GM04503 (cell line): ENCODE data around the gene NUP153.
"Not testable (repeated sequence)": the region's sequence is repeated elsewhere in the genome, so short reads cannot be mapped to it uniquely, and the experiment has no call there.

Source experiments
- DNase-seq: peaks from one replicate; pipeline ENCODE4 v3.0.0-alpha.2; 2012; ENCODE audit warnings: low read depth

NUP153 gene

DNA sequence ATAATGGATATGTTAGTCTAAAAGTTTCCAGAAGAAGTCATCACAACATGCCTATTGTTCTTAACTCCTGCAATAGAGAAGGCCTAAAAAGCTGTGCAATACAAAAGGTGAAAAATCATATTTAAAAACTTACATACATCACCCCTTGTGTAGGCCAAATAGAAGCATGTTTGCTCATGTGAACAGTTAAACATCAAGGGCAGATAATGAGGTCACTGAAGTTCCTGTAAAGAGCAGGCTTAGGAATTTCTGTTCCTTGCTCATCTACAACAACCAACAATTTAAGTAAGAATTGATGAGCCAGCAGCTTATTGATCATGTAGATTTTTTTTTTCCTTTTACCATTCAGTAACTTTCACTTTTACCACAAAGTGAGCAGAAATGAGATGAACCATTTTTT, 7.5 kb upstream of the NUP153 start:
- no peak for DNase-seq

DNA sequence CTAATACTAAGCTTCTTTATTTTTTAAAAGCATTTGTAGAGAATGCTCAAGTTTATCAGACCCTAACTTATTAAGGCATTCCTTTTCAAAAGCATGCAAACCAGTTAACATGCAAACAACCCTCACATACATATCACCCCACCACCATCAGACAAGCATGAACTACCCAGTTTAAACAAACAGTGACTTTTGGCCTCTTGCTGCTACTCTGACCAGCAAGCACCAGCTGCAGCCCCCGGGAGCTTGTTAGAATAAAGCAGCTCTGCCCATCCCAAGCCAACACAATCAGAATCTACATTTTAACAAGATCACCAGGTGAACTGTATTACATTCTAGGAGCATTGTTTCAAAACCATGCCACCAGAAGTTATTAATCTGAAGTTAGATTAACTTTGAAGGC, 5.9 kb upstream of the NUP153 start:
- no peak for DNase-seq

DNA sequence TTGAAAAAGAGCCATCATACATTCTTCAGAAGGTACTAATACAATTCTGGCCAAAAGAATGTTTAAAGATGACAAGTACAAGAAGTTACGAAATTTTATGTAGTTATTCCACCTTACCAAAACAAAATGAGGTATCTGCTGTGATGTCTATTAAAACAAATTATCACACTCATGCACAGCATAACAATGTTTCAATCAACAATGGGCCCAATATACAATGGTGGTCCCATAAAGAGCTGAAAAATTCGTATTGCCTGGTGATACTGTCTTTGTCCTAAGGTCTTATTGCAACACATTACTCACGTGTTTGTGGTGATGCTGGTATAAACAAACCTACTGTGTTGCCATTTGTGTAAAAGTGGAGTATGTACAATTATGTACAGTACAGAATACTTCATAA, 3.6 kb upstream of the NUP153 start:
- no peak for DNase-seq

DNA sequence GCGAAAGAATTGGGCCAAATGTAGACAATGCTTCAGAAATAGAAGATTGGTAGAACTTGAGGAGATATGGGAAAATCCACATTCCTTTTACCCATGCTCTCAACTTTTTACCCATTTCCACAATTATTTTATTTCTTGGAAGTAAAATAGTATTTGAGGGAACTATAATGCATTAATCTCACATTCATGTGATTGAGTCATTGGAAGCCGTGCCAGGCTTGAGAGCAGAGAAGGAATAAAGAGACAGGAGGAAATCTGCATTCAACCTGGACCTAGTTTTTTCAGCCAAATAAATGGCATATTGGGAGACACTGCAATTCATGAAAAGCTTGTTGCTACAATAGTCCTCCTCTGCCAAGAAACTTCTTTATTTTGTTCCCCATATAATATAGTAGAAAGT, 2.8 kb upstream of the NUP153 start:
- DNase-seq, result no peak

DNA sequence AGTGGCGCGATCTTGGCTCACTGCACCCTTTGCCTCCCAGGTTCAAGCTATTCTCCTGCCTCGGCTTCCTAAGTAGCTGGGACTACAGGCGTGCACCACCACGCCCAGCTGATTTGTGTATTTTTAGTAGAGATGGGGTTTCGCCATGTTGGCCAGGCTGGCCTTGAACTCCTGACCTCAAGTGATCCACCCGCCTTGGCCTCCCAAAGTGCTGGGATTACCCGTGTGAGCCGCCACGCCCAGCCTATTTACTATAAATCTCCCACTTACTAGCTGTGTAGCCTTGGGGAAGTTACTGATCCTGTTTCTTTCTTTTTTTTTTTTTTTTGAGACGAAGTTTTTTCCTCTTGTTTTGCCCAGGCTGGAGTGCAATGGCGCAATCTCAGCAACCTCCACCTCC, 1.3 kb upstream of the NUP153 start:
- DNase-seq, result not testable (repeated sequence)

DNA sequence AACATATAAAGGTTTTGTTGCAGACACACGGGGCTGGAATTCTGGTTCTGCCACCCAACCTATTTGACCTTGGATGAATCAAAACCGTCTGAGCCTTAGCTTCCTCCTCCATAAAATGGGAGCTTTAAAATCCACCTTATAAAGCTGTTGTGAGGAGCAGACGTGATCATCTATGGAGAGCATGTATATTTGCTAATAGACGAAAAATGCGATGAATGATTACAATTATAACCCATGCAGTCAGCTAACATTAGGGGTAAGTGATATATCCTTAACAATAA, 586 bp upstream of the NUP153 start:
- no peak for DNase-seq

DNA sequence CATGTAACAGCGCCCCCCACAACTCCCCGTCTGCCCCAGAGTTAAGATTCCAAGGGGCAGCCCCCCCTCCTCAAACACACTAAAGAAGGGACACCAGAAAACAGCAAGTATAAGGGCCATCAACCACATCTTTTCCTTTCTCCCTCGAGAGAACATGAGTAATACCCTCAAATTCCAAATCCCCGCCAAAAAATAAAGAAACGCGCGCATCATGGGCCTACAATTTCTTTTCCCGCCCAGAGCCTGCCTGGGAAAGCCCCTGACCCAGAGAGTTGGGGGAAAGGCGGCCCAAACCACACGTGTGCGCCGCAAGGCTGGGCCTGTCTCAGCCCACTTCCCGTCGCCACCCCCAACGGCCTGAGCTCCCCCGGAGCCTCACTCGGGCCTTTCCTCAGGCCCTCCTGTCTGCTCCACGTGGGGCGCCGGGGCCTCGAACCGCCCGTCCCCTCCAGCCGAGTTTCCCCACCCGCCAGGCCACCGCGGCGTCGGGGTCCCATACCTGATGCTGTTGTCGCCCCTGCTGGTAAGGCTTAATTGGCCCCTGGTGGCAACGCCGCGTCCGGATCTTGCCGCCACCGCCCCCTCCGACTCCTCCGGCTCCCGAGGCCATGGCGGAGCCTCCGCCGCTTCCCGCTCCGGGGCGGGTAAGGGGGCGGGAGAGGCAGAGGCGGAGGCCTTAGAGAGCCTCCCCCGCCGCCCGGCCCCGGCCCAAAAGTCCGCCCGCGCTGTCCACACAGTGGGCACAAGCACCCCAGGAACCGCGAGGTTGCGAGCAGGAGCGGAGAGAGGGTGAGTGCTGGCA, 746 bp downstream of the NUP153 start:
- no peak for DNase-seq

DNA sequence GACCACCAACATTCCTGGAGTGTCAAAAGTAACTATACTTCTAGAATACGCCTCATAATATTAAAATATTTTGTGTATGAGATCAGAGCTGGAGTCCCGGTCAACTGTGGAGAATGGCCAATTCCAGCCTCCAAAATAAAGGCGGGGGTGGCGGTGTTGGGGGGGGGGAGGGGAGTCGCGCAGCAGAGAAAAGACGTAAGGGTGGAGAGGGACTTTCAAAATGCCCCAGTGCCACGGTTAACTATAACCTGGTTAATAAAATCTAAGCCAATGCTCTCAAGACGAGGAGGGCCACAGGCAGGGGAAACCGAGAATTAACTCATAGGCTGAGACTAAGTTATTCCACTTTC, 1.3 kb downstream of the NUP153 start:
- DNase-seq, result no peak

DNA sequence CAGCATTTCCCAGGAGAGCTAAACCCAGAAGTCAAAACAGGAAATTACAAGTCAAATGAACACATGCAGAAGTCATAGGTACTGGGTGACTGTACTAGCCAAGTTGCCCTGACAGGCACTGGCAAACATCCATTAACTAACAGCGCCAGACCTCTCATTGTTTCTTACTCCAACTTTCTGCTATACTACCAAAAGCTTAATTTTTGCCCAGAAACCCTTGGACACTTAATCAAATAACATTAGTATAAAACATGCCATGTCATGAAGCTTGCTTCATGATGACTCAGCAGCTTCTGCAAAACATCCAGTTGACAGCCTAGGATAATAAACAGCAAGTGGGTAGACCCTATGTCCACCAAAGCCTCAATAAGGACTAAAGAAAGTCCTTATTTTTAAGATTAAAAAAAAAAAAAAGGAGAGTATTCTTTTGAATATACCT, 3.5 kb downstream of the NUP153 start:
- peak; percentile 71 for DNase-seq

DNA sequence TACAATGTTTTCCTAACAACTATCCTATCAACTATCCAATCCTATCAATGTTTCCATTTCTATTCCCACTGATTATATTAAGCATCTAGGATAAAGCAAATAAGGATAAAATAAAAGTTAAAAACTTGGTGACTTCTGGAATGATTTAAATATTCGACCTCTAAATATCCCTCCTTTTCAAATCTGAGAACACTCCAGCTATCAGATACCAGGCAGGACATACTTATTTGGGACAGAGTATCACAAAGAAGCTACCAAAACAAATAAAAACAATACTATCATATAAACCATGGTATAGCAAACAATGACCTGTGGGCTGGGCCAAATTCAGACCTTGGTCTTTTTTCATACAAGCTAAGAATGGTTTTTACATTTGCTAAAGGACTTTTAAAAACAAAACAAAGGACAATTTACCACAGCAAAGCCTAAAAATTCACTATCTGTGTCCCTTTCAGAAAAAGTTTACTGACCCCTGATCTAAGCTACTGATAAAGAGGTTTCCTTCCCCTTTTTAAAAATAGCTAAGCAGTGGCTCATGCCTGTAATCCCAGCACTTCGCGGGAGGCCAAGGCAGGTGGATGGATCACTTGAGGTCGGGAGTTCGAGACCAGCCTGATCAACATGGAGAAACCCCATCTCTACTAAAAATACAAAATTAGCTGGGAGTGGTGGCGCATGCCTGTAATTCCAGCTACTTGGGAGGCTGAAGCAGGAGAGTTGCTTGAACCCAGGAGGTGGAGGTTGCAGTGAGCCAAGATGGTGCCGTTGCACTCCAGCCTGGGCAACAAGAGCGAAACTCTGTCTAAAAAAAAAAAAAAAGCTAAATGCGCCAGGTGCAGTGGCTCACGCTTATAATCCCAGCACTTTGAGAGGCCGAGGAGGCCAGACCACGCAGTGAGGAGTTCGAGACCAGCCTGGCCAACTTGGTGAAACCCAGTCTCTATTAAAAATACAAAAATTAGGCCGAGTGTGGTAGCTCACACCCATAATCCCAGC, 6.0 kb downstream of the NUP153 start:
- no peak for DNase-seq

DNA sequence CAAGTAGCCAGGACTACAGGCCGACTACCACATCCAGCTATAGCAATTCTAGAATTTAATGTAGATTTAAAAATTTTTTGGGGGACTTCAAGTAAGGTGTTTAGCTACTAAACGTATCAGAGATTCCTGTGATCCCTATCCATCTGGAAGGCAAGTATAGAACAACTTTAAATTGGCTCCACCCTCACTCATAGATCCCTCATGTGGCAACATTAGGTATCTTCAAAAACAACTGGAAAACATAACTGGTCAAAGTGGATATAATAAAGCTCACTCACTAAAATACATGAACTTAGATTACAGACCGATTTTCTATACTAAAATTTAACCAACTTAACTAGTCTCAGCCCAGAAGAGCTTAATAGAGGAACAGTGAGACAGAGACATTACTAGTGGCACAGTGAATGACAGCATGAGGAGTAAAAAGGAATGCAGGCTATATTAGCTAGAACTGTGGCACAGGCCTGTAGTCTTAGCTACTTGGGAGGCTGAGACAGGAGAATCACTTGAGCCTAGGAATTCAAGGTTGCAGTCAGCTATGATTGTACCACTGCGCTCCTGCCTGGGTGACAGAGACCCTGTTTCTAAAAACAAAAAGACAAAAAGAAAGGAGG, 14.7 kb downstream of the NUP153 start:
- no peak for DNase-seq

DNA sequence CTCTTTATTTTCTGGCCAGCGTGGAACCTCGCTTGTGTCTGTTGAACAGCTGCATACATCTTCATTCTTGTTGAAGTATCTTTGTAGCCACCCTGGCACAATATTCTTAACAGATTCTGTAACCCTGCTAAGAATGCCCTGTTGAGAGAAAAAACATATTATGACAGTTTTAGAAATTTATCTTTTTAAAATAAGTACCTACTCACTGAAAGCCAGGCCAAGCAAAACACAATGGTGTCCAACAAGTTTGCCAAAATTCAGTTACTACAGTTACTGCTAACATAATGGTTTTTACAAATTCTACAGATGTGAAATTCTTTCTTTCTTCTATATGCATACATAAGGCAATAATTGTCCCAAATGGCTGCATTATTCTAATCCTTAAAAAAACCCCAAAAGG, 18.2 kb downstream of the NUP153 start:
- DNase-seq, result peak; percentile 11

DNA sequence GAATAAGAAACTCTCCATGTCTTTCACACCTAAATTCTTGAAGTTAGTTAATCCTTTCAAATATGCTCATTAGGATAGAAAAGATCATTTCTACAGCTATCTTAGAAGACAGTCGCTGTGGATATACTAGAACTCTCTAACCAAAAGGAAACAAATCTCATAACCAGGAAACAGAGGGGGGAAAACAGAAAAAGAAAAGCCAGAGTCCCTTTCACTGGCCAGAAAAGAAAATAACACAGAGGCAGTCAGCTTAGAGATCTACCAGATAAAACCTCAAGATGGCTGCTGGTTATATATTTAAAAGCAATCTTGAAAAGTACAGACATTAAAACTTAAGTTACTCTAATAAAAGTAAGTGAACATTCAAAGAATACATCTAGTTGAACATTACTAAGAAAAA, 19.6 kb downstream of the NUP153 start:
- DNase-seq, result no peak

DNA sequence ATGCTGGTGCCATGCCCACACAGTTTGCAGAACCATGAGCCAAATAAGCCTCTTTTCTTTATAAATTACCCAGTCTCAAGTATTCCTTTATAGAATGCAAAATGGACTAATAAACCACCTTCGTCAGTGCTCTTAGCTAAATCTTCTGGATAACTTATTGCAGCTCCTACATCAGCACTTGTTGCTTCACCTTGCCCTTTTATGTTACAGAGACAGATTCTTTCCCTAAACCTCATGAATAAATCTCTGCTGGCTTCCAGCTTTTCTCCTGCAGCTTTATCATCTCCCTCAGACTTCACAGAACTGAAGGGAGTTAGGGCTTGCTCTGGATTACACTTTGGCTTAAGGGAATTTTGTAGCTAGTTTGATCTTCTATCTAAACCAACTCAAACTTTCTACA, 22.6 kb downstream of the NUP153 start:
- no peak for DNase-seq

DNA sequence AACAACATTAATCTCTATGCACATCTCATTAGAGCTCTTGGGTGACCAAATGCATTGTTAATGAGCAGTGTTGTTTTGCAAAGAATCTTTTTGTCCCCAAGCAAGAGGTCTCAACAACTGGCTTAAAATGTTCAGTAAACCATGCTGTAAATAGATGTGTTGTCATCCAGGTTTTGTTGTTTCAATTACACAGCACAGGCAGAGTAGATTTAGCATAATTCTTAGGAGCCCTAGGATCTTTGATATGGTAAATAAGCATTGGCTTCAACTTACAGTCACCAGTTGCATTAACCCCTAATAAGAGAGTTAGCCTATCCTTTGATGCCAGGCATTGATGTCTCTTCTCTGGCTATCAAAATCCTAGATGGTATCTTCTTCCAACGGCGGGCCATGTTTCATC, 23.3 kb downstream of the NUP153 start:
- DNase-seq, result no peak

DNA sequence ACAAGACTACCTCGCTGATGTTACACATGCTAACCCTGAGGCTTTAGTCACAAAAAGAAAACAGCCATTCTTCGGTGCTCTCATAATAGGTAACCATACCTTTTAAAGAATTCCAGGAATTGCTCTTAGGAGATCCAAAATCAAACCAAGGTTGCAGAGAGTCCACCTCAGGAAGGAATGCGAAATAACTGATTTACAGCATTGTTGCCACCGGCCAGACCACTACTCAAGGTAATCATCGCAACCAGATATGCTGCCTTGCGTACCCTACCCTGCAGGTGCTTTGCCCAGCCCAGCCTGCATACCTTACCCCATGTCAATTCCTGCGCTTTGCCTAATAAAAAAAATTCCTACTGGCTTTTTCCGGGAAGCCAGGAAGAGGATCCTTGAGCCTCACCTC, 27.0 kb downstream of the NUP153 start:
- no peak for DNase-seq

DNA sequence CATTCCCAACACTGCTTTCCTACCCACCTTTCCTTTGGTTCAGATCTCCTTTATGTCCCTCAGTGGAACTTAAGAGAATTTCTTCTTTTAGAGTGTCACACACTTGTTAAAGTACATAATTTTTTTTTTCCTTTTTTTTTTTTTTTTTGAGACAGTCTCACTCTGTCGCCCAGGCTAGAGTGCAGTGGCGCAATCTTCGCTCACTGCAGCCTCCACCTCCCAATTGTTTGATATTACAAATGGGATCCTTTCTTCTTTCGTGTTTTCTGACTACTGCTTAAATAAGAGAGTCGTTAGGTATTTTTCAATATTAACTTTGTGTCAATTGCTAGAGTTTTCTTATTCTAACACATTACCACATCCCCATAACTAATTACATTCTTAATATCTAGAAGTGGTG, 29.1 kb downstream of the NUP153 start:
- DNase-seq, result no peak

DNA sequence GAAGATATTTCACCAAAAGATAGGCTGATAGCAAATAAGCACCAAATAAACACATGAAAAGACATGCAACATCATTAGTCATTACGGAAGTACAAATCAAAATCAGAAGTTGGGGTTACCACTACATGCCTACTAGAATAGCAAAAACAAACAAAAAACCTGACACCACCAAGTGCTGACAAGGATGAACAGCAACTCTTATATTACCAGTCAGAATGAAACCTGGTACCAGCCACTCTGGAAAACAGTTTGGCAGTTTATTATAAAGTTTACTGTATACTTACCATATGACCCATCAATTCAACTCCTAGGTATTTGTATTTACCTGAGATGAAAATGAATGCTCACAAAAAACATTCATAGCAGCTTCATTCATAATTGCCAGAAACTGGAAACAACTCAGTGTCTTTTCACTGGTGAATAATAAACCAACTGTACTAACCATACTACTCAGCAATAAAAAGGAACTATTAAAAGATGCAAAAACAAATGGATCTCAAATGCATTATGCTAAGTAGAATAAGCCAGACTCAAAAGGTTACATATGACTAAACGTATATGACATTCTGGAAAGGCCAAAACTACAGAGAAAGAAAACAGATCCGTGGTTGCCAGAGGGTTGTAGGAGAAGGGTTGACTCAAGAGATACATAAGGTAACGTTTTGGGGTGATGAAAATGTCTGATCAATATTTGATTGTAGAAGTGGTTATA, 33.0 kb downstream of the NUP153 start:
- no peak for DNase-seq

DNA sequence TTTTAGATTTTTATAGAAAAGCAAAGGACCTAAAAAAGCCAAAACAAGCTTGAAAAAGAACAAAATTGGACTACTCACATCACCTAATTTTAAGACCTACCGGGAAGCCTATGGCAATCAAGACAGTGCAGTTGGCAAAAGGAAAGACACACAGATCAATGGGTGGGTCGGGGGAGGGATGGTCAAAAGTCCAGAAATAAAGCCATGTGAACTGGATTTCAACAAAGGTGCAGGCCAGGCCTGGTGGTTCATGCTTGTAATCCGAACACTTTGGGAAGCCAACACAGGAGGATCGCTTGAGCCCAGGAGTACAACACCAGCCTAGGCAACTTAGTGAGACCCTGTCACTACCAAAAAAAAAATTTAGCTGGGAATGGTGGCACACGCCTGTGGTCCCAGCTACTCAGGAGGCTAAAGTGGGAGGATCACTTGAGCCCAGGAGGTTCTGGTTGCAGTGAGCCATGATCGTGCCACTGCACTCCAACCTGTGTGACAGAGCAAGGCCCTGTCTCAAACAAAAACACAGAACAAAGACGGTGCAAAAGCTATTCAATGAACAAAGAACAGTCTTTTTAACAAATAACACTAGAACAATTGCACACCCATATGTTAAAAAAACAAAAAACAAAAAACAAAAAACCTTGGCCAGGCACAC, 34.5 kb downstream of the NUP153 start:
- no peak for DNase-seq

DNA sequence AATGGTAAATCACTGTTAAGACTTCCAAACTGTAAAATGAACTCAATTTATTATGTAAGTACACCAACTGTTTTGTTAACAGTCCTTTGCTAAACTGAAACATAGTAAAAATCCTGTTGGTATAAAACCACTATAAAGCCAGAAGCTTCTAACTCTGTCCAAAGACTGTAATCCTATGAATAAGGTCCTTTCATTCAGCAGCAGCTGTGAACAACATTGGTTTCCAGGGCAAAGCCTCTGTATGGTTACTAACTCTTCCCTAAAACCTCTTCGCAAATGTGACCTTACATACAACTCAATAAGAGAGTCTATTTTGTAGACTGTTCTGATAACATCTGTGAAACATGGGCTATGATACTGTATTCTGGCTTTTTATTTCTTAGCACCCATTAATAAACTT, 40.1 kb downstream of the NUP153 start:
- DNase-seq, result no peak

DNA sequence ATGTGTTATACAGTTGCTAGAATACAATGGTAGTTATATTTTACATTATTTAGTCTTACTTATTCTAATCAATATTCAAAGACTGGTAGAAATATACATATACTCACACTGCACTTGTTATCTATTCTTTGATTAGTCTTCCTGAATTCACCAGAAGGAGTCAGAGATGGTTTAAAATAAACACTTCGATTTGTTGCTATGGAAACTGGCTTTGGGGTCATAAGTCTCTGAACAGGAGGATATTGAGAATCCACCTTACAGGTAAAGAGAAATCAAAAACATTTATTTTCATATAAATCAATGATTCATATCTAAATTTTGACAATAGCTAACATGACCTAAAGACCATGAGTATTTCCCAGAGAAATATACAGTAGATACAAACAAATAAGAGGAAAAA, 41.6 kb downstream of the NUP153 start:
- DNase-seq, result no peak

DNA sequence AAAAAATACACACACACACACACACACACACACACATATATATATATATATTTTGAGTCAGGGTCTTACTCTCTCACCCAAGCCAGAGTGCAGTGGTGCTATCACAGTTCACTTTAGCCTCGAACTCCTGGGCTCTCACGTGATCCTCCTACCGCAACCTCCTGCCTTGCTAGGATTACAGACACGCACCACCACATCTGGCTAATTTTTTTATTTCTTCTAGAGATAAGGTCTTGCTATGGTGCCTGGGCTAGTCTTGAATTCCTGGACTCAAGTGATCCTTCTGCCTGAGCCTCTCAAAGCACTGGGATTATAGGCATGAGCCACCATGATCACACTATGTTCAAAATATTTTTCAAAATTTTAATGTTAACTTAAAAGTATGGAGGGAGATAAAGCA, 43.5 kb downstream of the NUP153 start:
- DNase-seq, result no peak
